HG03064 (cell line): ENCODE measurements around the gene SEPTIN12.

ENCODE experiments used
- ATAC-seq: cut with Tn5 transposase; IDR thresholded peaks from one replicate; pipeline ENCODE4 v1.9.1; 2021; ENCODE audit warnings: low read depth; ENCODE audit not compliant: unreplicated experiment

Gene SEPTIN12, protein sequence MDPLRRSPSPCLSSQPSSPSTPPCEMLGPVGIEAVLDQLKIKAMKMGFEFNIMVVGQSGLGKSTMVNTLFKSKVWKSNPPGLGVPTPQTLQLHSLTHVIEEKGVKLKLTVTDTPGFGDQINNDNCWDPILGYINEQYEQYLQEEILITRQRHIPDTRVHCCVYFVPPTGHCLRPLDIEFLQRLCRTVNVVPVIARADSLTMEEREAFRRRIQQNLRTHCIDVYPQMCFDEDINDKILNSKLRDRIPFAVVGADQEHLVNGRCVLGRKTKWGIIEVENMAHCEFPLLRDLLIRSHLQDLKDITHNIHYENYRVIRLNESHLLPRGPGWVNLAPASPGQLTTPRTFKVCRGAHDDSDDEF

GRCh38 chr16:4787627-4788482, at the start of gene SEPTIN12:
SEPTIN12 (minus strand) TSS chr16:4788345; CDS start chr16:4787645, 700 bp downstream.
- ATAC-seq: no peak

DNA sequence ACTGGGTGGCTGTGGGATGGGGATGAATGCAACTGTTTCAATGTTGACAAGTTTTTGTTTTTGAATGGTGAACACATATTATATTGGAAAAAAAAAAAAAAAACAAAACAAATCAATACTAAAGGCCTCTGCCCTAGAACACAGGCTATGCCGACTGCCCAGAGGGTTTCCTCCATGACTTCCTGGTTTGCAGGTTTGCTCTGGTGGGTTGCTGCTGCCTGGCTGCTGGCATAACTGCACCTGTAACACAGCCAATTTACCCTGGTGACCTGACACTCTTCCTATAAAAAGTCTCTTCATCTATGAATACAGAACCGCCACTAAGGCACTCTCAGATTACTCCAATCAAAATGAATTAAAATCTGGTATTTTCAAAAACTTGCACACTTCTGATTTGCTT, 48.6 kb upstream of the SEPTIN12 start:
- no peak for ATAC-seq

DNA sequence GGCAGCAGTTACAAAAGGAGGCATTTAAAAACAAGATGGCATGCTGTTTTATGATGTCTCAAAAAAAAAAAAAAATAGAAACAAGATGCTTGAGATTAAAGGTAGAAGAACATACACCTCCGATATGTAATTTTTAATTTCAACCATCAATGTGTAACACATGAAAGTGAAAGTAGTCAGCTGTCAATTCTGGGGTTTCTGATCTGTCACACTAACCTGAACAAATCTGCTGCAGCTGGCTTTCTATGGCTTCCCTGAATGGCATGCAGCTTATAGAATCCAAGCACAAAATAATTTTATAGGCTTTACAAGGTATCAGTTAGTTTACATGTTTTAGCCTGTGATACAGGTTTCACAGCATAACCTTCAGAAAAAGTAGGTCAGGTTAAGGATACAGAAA, 45.4 kb upstream of the SEPTIN12 start:
- ATAC-seq: no peak

DNA sequence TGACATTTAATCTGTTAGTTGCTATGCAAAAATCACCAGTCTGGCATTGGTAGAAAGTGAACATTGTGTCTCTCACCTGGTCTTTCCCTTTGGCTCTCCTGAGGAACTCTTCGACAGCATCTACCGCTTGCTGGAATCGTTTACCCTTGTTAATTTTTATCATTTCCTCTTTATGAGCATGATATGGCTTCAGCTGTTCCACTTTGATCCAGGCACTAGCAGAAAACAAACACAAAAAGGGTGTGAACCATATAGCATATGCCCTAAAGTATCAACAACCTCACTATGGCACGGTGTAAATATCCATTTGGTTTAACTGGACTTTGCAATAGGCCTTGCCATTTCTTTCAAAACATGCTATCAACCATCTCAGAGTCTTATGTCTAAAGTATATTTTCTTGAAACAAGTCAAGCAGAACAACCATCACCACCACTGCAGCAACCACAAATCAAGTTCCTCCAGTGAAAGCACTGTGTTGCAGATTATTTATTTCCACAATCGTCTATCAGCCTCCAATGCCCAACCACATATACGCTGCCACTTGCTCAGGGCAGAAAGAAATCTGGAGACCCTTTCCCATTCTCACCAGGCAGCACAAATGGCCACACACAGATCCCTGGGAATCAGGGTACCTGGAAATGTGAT, 44.7 kb upstream of the SEPTIN12 start:
- no peak for ATAC-seq

DNA sequence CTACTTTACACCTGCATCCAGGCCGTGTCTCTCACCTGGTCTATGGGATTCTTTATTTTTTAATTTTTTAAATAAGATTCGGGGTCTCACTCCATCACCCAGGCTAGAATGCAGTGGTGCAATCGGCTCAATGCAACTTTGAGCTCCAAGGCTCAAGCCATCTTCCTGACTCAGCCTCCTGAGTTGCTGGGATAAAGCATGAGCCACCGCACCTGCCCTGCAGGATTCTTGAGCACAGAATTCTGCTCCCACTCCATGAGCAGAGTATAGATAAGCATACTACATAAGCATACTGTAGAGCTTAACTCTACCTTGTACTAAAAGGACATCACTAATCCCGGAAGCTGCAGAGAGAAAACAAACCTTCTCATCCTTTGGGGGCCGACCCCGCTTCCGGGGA, 43.5 kb upstream of the SEPTIN12 start:
- no peak for ATAC-seq

GRCh38 chr16:4830408-4830807, 42.3 kb upstream of the SEPTIN12 start:
- no peak for ATAC-seq

DNA sequence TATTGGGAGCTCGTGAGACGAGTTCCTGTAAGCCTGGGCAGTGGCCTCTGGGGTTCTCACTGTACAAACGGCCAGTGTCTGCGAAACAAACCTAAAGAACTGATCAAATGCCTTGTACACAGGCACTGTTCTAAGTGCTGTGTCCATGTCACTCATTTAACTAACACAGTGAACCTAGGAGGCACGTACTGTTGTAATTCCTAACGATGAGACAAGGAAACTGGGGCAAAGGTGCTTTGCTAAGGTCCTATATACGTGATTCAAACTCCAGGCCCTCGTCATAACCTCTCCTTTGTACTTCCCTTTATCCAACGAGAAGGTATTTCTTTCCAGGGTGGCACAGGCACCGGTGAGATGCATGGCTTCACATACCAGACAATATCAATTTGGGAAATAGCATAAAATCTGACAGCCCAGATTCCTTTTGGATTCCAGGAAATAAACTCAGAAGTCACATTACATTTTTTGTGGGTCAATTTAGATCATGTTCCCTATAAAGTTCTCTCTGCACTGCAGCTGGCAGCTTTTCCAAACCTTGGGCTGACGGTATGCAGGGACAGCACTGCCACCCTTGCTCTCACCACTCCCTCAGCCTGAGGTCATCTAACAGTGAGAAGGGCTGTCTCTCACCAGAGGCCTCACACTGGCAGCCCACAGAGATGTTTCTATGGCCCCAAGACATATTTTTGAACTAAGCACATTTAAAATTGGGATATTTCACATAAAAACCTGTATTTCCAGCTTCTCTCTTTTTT, 40.6 kb upstream of the SEPTIN12 start:
- no peak for ATAC-seq

DNA sequence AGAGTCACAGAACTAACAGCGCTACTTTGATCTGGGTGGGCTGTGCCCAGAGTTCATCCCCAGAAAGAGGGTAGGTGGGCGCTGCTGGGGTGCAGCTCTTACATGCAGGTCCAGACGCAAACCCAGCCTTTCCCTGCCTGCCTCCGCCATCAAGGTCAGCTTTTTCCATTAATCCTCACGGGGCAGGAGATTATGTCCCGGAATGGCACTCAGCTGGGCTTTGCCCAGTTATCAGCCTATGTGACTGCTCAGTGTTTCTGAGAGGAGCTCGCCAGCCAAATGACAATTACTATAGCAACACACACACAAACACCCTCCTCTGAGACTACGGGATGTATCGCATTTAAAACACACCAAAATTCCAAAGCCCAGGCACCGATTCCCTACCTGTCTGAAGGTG, 38.8 kb upstream of the SEPTIN12 start:
- ATAC-seq: no peak

- no peak for ATAC-seq
Observed at GRCh38 chr16:4826526-4826925, 38.4 kb upstream of the SEPTIN12 start.

- no peak for ATAC-seq
Observed at GRCh38 chr16:4825196-4825595, 37.1 kb upstream of the SEPTIN12 start.

DNA sequence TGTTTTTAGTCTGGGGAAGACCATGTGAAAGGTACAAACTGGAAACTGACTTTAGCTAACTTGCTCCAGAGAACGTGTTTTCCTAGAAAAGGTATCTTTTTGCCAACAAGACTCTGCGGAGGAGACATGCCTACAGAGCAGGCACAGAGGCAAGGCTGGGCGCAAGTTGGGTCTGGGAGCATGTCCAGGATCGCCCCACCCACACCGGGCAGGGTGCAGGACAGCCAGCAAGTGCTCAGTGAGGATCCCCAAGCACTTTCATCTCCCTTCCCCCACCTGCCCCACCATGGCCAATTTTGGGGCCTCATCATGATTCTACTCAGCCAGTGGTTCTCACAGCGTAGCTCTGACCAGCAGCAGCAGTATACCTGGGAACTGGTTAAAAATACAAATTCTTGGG, 32.5 kb upstream of the SEPTIN12 start:
- no peak for ATAC-seq

DNA sequence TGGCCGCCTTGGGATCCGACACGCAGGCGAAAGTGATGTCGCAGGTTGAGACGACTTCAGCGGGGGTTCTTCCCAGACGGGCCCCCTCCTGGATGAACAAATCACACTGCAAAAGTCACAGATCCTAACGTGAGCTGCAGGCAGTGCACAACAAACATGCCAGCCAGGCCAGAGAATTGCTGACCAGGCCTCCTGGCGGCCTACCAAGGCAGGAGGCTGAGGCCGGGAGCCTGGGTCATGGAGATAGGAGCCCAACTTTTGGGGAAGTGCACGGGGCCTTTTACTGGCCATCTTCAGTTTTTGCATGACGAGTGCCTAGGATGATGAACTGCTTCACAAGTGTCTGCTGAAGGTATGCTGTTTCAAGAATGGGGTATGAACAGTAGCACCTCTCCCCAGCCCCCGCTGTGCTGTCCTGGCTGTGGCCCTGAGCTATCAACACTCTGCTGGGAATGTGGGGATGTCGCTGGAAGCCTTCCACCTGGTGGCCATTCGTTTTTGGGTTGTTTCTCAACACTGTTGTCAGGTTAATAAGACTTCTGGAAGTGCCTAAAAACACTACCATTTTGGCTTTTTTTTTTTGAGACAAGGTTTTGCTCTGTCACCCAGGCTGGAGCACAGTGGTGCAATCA, 26.5 kb upstream of the SEPTIN12 start:
- ATAC-seq: no peak

DNA sequence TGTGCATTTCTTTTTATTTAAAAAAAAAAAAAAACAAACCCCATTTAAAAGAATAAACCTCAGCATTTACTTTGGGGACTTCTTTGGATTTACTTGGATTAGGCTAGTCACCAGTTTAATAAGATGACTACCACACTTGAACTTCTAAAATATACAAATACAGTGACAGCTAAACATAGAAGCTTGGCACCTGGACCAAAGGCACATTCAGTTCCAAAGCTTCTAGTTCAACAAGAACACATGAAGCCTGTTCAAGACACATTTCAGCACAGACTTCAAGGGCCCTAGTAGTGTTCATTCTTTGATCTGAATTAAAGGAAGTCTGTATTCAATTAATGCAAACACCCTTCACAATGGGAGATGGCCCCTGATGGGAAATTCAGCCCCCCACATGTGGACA, 25.9 kb upstream of the SEPTIN12 start:
- no peak for ATAC-seq

- ATAC-seq: no peak
Observed at GRCh38 chr16:4813251-4814003, 25.3 kb upstream of the SEPTIN12 start.

GRCh38 chr16:4811773-4812172, 23.6 kb upstream of the SEPTIN12 start:
- ATAC-seq: no peak

DNA sequence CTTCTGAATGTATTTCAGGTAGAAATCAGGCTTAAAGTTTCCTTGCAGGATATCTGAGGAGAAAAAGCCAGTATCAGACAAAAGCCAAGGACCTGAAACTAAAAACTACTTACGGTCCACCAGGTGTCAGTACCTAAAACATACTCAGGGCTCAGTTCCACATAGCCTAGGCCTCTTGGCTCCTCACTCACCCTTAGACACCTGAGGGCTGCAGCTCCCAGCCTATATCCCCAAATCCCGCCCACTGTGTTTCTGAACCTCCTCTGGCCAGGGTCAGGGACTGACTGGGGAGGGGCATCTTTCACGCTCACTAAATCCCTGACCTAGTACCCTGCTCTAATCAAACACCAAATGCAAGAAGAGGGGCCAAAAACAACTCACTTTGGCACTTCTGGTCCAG, 23.1 kb upstream of the SEPTIN12 start:
- ATAC-seq: no peak

DNA sequence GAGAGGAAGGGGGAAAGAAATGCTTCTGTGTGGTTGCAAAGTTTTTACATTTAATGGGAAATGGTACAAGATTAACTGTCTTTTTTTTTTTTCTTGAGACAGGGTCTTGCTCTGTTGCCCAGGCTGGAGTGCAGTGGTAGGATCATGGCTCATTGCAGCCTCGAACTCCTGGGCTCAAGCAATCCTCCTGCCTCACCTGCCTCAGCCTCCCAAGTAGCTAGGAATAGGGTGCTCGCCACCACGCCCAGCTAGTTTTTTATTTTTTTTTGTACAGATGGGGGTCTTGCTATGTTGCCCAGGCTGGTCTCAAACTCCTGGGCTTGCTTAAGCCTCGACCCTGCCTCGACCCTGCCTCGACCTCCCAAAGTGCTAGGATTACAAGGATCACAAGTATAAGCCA, 18.1 kb upstream of the SEPTIN12 start:
- no peak for ATAC-seq

- no peak for ATAC-seq
Observed at GRCh38 chr16:4805231-4805630, 17.1 kb upstream of the SEPTIN12 start.
